Gastrocnemius medialis (tissue), 4 donors: ENCODE measurements around the gene LRRC61.

Experiments
- POLR2A ChIP-seq, 2 donors: fragments of 450-650 bp; IDR thresholded peaks; one replicate each; pipeline ENCODE4 v1.6.1; 2017; ENCODE audit warnings: antibody characterized with exemption in 2 of 2, mild to moderate bottlenecking in 2 of 2, moderate library complexity in 2 of 2
- TF ChIP-seq, protein P1 (sequence below), 5 experiments: fragments of 450-650 bp in 3 of 5; fragments of 200-600 bp in 2 of 5; sonication (generic) in 2 of 5; IDR thresholded peaks in 4 of 5; conservative IDR thresholded peaks in 1 of 5; 1 replicate in 4 of 5; 2 replicates in 1 of 5; pipeline ENCODE4 v1.5.1; 2016 to 2019; ENCODE audit warnings: antibody characterized with exemption in 5 of 5, mild to moderate bottlenecking in 3 of 5, moderate library complexity in 3 of 5

- TF ChIP-seq, protein P1, sequence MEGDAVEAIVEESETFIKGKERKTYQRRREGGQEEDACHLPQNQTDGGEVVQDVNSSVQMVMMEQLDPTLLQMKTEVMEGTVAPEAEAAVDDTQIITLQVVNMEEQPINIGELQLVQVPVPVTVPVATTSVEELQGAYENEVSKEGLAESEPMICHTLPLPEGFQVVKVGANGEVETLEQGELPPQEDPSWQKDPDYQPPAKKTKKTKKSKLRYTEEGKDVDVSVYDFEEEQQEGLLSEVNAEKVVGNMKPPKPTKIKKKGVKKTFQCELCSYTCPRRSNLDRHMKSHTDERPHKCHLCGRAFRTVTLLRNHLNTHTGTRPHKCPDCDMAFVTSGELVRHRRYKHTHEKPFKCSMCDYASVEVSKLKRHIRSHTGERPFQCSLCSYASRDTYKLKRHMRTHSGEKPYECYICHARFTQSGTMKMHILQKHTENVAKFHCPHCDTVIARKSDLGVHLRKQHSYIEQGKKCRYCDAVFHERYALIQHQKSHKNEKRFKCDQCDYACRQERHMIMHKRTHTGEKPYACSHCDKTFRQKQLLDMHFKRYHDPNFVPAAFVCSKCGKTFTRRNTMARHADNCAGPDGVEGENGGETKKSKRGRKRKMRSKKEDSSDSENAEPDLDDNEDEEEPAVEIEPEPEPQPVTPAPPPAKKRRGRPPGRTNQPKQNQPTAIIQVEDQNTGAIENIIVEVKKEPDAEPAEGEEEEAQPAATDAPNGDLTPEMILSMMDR (IDR thresholded peaks at IDR 0.05 in 4 of 5, conservative IDR thresholded peaks at IDR 0.05 in 1 of 5), result no peak
- TF ChIP-seq POLR2A (IDR thresholded peaks at IDR 0.05), result no peak
These were observed 16.0 kb upstream of the LRRC61 start for GRCh38 chr7:150307129-150307528.
